GM23338 (cell line): ENCODE data around the gene CAMSAP2. TPM values are rescaled to one million over a fixed set of nuclear protein-coding genes. Genes with fewer than 3 reads are reported as not detected.

Experiments
- ATAC-seq: fragments of 200-7000 bp; cut with Tn5 transposase; 3 replicates; pipeline ENCODE4 v1.9.1; 2020
- DNase-seq: peaks from one replicate; pipeline ENCODE4 v3.0.0-alpha.2; 2015; ENCODE audit warnings: low spot score
- H2AFZ ChIP-seq: fragments of 200-600 bp; sonication (generic); 2 replicates; pipeline ENCODE4 v1.8.0; 2016; ENCODE audit warnings: antibody characterized with exemption, mild to moderate bottlenecking, moderate library complexity
- H3F3A ChIP-seq: fragments of 200-600 bp; sonication (generic); replicated peaks from 2 replicates; pipeline ENCODE4 v1.8.0; 2017; ENCODE audit warnings: antibody characterized with exemption, mixed run types, low read depth
- H3K27ac ChIP-seq: fragments of 200-600 bp; sonication (generic); 2 replicates; pipeline ENCODE4 v1.6.1; 2016; ENCODE audit warnings: low read depth
- H3K27me3 ChIP-seq: fragments of 200-600 bp; sonication (generic); 2 replicates; pipeline ENCODE4 v1.8.0; 2016; ENCODE audit warnings: mild to moderate bottlenecking, mixed run types, moderate library complexity; ENCODE audit not compliant: insufficient read depth
- H3K36me3 ChIP-seq: fragments of 200-600 bp; sonication (generic); 2 replicates; pipeline ENCODE4 v1.8.0; 2016; ENCODE audit warnings: mild to moderate bottlenecking; ENCODE audit not compliant: insufficient read depth
- H3K4me1 ChIP-seq: fragments of 200-600 bp; sonication (generic); 2 replicates; pipeline ENCODE4 v1.8.0; 2016; ENCODE audit warnings: mild to moderate bottlenecking, moderate library complexity; ENCODE audit not compliant: insufficient read depth
- H3K4me2 ChIP-seq: fragments of 200-600 bp; sonication (generic); 2 replicates; pipeline ENCODE4 v1.7.1; 2017; ENCODE audit warnings: mixed run types
- H3K4me3 ChIP-seq: fragments of 200-600 bp; sonication (generic); 2 replicates; pipeline ENCODE4 v1.6.1; 2016; ENCODE audit warnings: mixed run types
- H3K79me2 ChIP-seq: fragments of 200-600 bp; sonication (generic); replicated peaks from 2 replicates; pipeline ENCODE4 v1.8.0; 2017; ENCODE audit warnings: mild to moderate bottlenecking; ENCODE audit not compliant: insufficient read depth
- H3K9me2 ChIP-seq: fragments of 200-600 bp; sonication (generic); 2 replicates; pipeline ENCODE4 v1.8.0; 2017; ENCODE audit not compliant: insufficient read depth
- H4K20me1 ChIP-seq: fragments of 200-600 bp; sonication (generic); replicated peaks from 2 replicates; pipeline ENCODE4 v1.8.0; 2017; ENCODE audit warnings: mild to moderate bottlenecking; ENCODE audit not compliant: insufficient read depth
- H3K27ac Mint-ChIP-seq: 2 replicates; pipeline ENCODE4 v1.8.0; 2020; ENCODE audit warnings: inconsistent platforms, mild to moderate bottlenecking, moderate library complexity, mixed read lengths
- H3K27me3 Mint-ChIP-seq: 3 replicates; pipeline ENCODE4 v1.8.0; 2022; ENCODE audit warnings: low read depth, mild to moderate bottlenecking, moderate library complexity, mixed read lengths, inconsistent platforms; ENCODE audit not compliant: insufficient read depth, poor library complexity
- H3K36me3 Mint-ChIP-seq: 3 replicates; pipeline ENCODE4 v1.8.0; 2021; ENCODE audit warnings: low read depth, mild to moderate bottlenecking, inconsistent platforms, moderate library complexity, mixed read lengths
- H3K4me1 Mint-ChIP-seq: 3 replicates; pipeline ENCODE4 v1.8.0; 2020; ENCODE audit warnings: mild to moderate bottlenecking, inconsistent platforms, mixed read lengths
- H3K4me3 Mint-ChIP-seq: 3 replicates; pipeline ENCODE4 v1.8.0; 2021; ENCODE audit warnings: moderate library complexity, mild to moderate bottlenecking, inconsistent platforms, mixed read lengths
- H3K9me3 Mint-ChIP-seq: 3 replicates; pipeline ENCODE4 v1.8.0; 2020; ENCODE audit warnings: moderate library complexity, mild to moderate bottlenecking, inconsistent platforms, mixed read lengths
- CREB1 ChIP-seq: fragments of 250-450 bp; sonication (Bioruptor Pico); IDR thresholded peaks from 2 replicates; pipeline ENCODE4 v1.5.0; 2020; ENCODE audit warnings: low read depth, mild to moderate bottlenecking, moderate library complexity
- ETS1 ChIP-seq: IDR thresholded peaks from 2 replicates; pipeline ENCODE4 v1.6.1; 2016; ENCODE audit warnings: antibody characterized with exemption
- EZH2phosphoT487 ChIP-seq: fragments of 200-600 bp; sonication (generic); IDR thresholded peaks from one replicate; pipeline ENCODE4 v1.8.1; 2018; ENCODE audit warnings: antibody characterized with exemption; ENCODE audit not compliant: unreplicated experiment
- NANOG ChIP-seq: IDR thresholded peaks from 2 replicates; pipeline ENCODE4 v1.6.1; 2016; ENCODE audit warnings: antibody characterized with exemption, borderline replicate concordance
- POLR2AphosphoS5 ChIP-seq: IDR thresholded peaks from 2 replicates; pipeline ENCODE4 v1.6.1; 2016; ENCODE audit warnings: antibody characterized with exemption, low read depth
- REST ChIP-seq: IDR thresholded peaks from one replicate; pipeline ENCODE4 v1.6.1; 2018; ENCODE audit warnings: antibody characterized with exemption; ENCODE audit not compliant: unreplicated experiment
- ZNF462 ChIP-seq: fragments of 250-450 bp; sonication (Bioruptor Pico); IDR thresholded peaks from 2 replicates; pipeline ENCODE4 v1.5.0; 2020; ENCODE audit warnings: mild to moderate bottlenecking, moderate library complexity
- polyA plus RNA-seq: library from polyadenylated mRNA; unstranded; fragments of >200 nt; fragmentation: Nextera tagmentation; extraction: Ambion mirVana; gene quantifications from 2 replicates; pipeline ENCODE4 v1.2.1, GENCODE V29; 2016
- total RNA-seq: library from RNA; depleted of rRNA; stranded (reverse); fragments of >200 nt; shearing (Covaris generic); gene quantifications from 2 replicates; pipeline ENCODE4 v1.2.3, GENCODE V29; 2014

CAMSAP2 gene
- total and polyA plus RNA-seq, 2 experiments from 2014 or later = 9.1 to 21.3 TPM

GRCh38 chr1:200867018-200867811 is 128.5 kb downstream of the CAMSAP2 start:
- Histone ChIP-seq H3K4me2 (no peak overlapping the region), H3K4me1 (peaks cover 5% of the 10 kb centered on the region; the same call in 1 of the 2 replicates), H3K27ac (no peak overlapping the region), H3K27me3 (no peaks in the 10 kb centered on the region), H3K36me3 (no peaks in the 10 kb centered on the region), H4K20me1 (no peaks in the 10 kb centered on the region), H2AFZ (no peak overlapping the region), H3K9me2 (no peaks in the 10 kb centered on the region), H3F3A (no peaks in the 10 kb centered on the region), H3K79me2 (no peaks in the 10 kb centered on the region), H3K4me3 (no peak overlapping the region)
- ATAC-seq (peak; percentile 17), DNase-seq (no peak)
- no peak overlapping the region for H3K4me3 Mint-ChIP-seq
- no peak overlapping the region; the same call in 1 of the 2 replicates for H3K27ac Mint-ChIP-seq
- H3K9me3 Mint-ChIP-seq = no peaks in the 10 kb centered on the region
- H3K36me3 Mint-ChIP-seq = no peaks in the 10 kb centered on the region; the same call in 2 of the 3 replicates
- TF ChIP-seq POLR2AphosphoS5 (no peak), ETS1 (no peak), EZH2phosphoT487 (no peak), CREB1 (CRISPR knock-in tag) (no peak), ZNF462 (no peak), REST (no peak), NANOG (no peak)
- peaks cover 10% of the 10 kb centered on the region for H3K4me1 Mint-ChIP-seq
- H3K27me3 Mint-ChIP-seq = peaks cover 8% of the 10 kb centered on the region
